ENCODE measurements around the gene DNAJB12.

DNAJB12 gene

DNA sequence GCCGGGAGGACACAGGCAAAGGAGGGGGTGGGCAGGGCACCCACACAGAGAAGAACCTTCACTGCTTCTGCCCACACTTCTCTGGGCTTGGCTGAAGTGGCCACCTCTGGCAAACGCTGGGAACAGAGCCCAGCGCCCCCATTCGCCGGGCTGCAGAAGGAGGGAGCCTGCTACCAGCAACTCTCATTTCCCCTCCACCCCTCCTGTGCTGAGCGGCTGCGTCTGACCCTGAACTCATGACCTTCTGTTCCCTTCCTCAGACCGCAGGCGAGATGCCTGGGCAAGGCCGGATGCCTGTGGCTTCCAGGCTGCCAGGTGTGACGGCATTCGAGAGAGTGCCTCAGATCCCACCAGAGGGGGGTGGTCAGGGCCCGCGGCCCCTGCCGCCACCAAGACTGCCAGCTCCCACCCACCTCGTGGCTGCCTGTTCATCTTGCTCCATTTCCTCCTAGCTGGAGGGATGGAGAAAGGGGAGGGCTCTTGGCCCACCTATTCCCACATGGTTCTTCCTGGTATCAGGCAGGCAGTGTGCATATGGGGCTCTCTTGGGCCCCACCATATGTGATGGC is 19.8 kb downstream of the DNAJB12 start:
- peak; percentile 66 for ATAC-seq (ENCODE audit: insufficient read depth, low read depth)
- peaks cover 47% of the 10 kb centered on the region for H3K36me3 ChIP-seq (ENCODE audit: insufficient read depth, low read length)
- no peaks in the 10 kb centered on the region for H3K9me3 ChIP-seq (ENCODE audit: insufficient read depth, low read length, severe bottlenecking)
- H4K20me1 ChIP-seq (ENCODE audit: insufficient read depth, low read length), result no peaks in the 10 kb centered on the region
- H2AFZ ChIP-seq (ENCODE audit: low read depth, low read length), result no peak overlapping the region
- peaks cover 75% of the 10 kb centered on the region for H3K4me1 ChIP-seq (ENCODE audit: insufficient read depth, low read length)
- DNase-seq, result peak; percentile 98
- TF ChIP-seq, protein P1, sequence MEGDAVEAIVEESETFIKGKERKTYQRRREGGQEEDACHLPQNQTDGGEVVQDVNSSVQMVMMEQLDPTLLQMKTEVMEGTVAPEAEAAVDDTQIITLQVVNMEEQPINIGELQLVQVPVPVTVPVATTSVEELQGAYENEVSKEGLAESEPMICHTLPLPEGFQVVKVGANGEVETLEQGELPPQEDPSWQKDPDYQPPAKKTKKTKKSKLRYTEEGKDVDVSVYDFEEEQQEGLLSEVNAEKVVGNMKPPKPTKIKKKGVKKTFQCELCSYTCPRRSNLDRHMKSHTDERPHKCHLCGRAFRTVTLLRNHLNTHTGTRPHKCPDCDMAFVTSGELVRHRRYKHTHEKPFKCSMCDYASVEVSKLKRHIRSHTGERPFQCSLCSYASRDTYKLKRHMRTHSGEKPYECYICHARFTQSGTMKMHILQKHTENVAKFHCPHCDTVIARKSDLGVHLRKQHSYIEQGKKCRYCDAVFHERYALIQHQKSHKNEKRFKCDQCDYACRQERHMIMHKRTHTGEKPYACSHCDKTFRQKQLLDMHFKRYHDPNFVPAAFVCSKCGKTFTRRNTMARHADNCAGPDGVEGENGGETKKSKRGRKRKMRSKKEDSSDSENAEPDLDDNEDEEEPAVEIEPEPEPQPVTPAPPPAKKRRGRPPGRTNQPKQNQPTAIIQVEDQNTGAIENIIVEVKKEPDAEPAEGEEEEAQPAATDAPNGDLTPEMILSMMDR (IDR thresholded peaks at IDR 0.05; ENCODE audit: borderline replicate concordance, extremely low read depth, low read length, poor library complexity, severe bottlenecking), result peak; percentile 69
- no peak for TF ChIP-seq EZH2 (IDR thresholded peaks at IDR 0.05; ENCODE audit: borderline replicate concordance, low read depth, low read length, severe bottlenecking)
- no peaks in the 10 kb centered on the region for H3K27me3 ChIP-seq (ENCODE audit: insufficient read depth, low read length, poor library complexity)
- peak overlapping the region; percentile 100 for H3K27ac ChIP-seq (ENCODE audit: low read length)
- peak overlapping the region; percentile 62 for H3K4me2 ChIP-seq (ENCODE audit: insufficient read depth, low read length)
- H3K79me2 ChIP-seq (ENCODE audit: insufficient read depth, low read length), result peaks cover 19% of the 10 kb centered on the region
- peak overlapping the region; percentile 91 for H3K9ac ChIP-seq (ENCODE audit: low read depth, low read length)
- peak overlapping the region in 1 of 2 experiments; percentile 48; a peak in 1 of 4 replicates for H3K4me3 ChIP-seq (ENCODE audit: low read depth in 1 of 2, low read length in 2 of 2)

DNA sequence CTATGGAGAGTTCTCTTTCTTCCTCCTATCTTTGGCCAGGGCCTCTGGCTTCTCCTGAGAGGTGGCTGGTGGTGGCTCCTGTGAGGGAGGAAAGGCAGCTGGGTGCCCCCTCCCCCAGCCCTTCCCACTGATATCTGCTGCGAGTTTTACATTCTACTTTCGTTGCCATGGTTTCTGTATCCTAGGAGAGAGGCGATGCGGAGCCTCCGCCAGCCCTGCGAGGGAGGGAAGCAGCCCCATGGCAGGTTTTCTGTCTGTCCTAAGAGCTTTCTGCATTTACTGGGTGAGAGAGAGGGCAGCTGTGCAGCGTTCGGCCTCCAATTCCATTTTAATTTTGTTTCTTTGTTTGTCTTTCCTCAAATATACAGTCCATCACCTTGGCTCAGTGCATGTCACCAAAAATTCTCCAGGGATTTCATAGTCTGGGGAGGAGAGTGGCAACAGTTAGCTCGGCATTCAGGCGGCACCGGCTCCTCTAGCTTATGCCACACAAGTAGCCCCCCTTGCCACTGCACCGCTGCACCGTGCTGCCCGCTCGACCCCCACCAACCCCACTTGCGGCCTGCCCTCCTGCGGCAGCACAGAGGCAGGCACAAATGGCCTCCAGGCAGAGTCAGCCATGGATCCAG is 20.4 kb downstream of the DNAJB12 start:
- Histone ChIP-seq H3K36me3 (ENCODE audit: insufficient read depth, low read length) (peaks cover 42% of the 10 kb centered on the region), H3K4me2 (ENCODE audit: insufficient read depth, low read length) (peak overlapping the region; percentile 62), H3K27me3 (ENCODE audit: insufficient read depth, low read length, poor library complexity) (no peaks in the 10 kb centered on the region), H2AFZ (ENCODE audit: low read depth, low read length) (no peak overlapping the region), H3K27ac (ENCODE audit: low read length) (peak overlapping the region; percentile 100), H3K9ac (ENCODE audit: low read depth, low read length) (peak overlapping the region; percentile 91), H3K9me3 (ENCODE audit: insufficient read depth, low read length, severe bottlenecking) (no peaks in the 10 kb centered on the region), H3K79me2 (ENCODE audit: insufficient read depth, low read length) (peaks cover 24% of the 10 kb centered on the region), H3K4me1 (ENCODE audit: insufficient read depth, low read length) (peaks cover 81% of the 10 kb centered on the region), H4K20me1 (ENCODE audit: insufficient read depth, low read length) (no peaks in the 10 kb centered on the region), H3K4me3 (ENCODE audit: low read depth in 1 of 2, low read length in 2 of 2) (peak overlapping the region in 1 of 2 experiments; percentile 48; a peak in 1 of 4 replicates)
- ATAC-seq (ENCODE audit: insufficient read depth, low read depth), result peak; percentile 18
- peak; percentile 90 for DNase-seq
- TF ChIP-seq, protein P1 (IDR thresholded peaks at IDR 0.05; ENCODE audit: borderline replicate concordance, extremely low read depth, low read length, poor library complexity, severe bottlenecking), result no peak
- no peak for TF ChIP-seq EZH2 (IDR thresholded peaks at IDR 0.05; ENCODE audit: borderline replicate concordance, low read depth, low read length, severe bottlenecking)

DNA sequence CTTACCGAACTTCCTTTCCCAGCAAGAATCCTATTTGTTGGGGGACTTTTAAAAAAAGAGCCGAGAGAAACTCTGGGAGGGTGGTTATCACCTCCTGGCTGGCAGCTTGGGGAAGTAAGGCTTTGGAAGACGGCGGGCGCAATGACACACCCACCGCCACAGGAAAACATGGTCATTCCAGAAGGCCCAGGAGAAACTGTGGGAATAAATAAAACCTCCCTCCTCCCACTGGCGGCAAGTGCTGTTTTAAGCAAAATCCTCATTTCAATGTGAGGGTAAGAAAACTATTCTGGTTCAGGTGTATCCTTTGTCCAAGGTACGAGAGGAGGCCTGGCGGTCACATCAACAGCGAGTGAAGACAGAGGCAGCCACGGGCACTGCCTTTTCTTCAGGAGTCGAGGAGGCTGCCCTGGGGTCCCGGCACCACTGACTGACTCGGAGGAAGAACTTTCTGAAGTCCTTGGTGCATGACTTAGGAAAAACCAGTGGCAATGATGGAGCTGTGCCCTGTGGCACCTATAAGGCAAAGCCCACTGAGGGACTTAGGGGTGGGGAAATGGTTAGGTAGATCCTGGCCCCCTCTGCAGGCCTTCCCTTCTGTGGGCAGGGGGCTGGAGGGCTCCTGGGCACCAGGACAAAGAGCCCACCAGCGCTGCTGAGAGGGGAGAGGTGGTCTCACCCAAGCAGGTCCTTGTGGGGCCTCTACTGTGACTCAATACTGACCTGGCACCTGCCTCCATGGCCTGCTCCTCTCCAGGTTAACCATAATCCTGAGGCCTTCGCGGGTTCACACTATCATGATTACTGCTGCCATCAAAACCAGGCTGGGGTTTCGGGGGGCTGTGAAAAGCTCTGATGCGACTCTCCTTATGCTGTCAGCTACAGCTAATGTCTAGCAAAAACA is 21.4 kb downstream of the DNAJB12 start:
- H3K4me3 ChIP-seq (ENCODE audit: low read depth in 1 of 2, low read length in 2 of 2), result peak overlapping the region in 1 of 2 experiments; percentile 10; a peak in 1 of 4 replicates
- peaks cover 28% of the 10 kb centered on the region for H3K79me2 ChIP-seq (ENCODE audit: insufficient read depth, low read length)
- TF ChIP-seq, protein P1 (IDR thresholded peaks at IDR 0.05; ENCODE audit: borderline replicate concordance, extremely low read depth, low read length, poor library complexity, severe bottlenecking), result no peak
- TF ChIP-seq EZH2 (IDR thresholded peaks at IDR 0.05; ENCODE audit: borderline replicate concordance, low read depth, low read length, severe bottlenecking), result no peak
- no peak overlapping the region for H2AFZ ChIP-seq (ENCODE audit: low read depth, low read length)
- H3K27ac ChIP-seq (ENCODE audit: low read length), result peak overlapping the region; percentile 100
- no peaks in the 10 kb centered on the region for H4K20me1 ChIP-seq (ENCODE audit: insufficient read depth, low read length)
- H3K27me3 ChIP-seq (ENCODE audit: insufficient read depth, low read length, poor library complexity), result no peaks in the 10 kb centered on the region
- peak overlapping the region; percentile 91 for H3K9ac ChIP-seq (ENCODE audit: low read depth, low read length)
- H3K36me3 ChIP-seq (ENCODE audit: insufficient read depth, low read length), result peaks cover 40% of the 10 kb centered on the region
- H3K9me3 ChIP-seq (ENCODE audit: insufficient read depth, low read length, severe bottlenecking), result no peaks in the 10 kb centered on the region
- H3K4me1 ChIP-seq (ENCODE audit: insufficient read depth, low read length), result peaks cover 90% of the 10 kb centered on the region
- DNase-seq (peak; percentile 48), ATAC-seq (ENCODE audit: insufficient read depth, low read depth) (no peak)
- H3K4me2 ChIP-seq (ENCODE audit: insufficient read depth, low read length), result peak overlapping the region; percentile 62
